SK-MEL-5 (cell line): ENCODE data around the gene IGDCC3. TPM values are rescaled to one million over a fixed set of nuclear protein-coding genes. Genes with fewer than 3 reads are reported as not detected.

Experiments used
- DNase-seq: peaks from one replicate; pipeline ENCODE4 v3.0.0-alpha.2; 2016; ENCODE audit warnings: low read depth, low spot score
- in situ Hi-C: cut with HindIII; loops from 2 replicates; pipeline ENCODE4 v1.10.0; 2016; ENCODE audit warnings: low sequenced_read_pairs, high pct_unique_total_duplicates, low pct_unique_long_range_greater_than_20kb
- total RNA-seq: library from RNA; depleted of rRNA; stranded (reverse); fragments of >200 nt; shearing (Covaris generic); gene quantifications from 2 replicates; pipeline ENCODE4 v1.2.3, GENCODE V29; 2014

IGDCC3 gene
- total RNA-seq, 1 experiment from 2014 or later = 0.13 TPM

DNA sequence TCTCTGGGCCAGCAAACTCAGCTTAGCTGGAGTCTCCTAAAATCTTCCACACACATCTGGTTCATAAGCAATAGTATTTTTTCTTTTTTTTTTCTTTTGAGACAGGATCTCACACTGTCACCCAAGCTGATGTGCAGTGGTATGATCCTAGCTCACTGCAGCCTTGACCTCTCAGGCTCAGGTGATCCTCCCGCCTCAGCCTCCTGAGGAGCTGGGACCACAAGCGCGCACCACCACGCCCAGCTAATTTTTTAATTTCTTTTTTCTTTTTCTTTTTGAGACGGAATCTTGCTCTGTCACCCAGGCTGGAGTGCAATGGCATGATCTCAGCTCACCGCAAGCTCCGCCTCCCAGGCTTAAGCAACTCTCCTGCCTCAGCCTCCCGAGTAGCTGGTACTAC is 39.0 kb downstream of the IGDCC3 start:
- in situ Hi-C loops = no loop called here
- no peak for DNase-seq

DNA sequence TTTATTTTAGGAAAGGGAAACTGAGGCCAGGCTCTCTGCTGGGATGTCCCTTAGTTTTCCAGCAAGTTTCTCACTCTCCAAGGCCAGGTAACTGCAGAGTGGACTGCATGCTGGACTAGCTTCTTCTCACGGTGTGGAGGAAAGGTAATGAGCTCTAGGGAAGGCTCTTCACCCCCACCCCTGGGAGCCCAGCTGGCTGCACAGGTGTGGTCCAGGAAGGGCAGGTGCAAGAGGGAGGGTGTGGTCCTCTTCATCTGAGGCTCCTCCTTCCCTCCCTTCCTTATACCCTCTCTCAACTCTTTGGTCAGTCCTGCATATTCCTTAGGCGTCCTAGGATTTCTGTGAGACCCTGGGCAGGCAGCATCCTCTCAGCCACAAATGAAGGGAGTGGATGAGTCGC is 39.4 kb downstream of the IGDCC3 start:
- in situ Hi-C loops = no loop called here
- no peak for DNase-seq

DNA sequence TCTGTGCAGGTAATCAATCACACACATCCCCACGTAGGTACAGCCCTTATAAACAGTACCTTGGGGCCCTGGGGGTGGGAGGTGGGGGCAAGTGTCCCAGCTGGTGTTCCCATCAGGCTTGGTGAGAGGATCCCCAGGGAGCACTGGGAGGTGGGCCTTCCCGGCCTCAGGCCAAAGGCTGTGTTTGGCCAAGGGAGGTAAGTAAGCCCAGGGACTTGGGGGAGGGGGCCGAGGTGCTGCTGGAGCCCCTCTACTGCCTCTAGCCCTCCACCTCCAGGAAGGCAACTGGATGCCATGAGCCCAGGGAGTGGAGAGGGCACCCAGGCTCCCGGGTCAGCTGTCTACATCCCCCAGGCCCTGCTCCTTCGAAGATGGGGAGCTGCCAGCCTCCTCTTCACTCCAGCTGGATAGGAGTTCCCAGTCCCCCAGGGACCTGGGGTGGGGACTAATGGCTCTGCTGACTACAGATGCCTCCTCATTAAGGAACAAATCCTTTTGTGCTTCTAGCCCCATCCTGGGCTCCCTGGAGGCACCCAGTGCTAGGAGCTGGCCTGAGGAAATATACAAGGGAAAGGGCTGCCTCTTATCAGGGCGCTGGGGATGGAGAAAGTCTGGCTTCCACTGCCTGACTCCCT is 40.2 kb downstream of the IGDCC3 start:
- no peak for DNase-seq
- in situ Hi-C loops = no loop called here

DNA sequence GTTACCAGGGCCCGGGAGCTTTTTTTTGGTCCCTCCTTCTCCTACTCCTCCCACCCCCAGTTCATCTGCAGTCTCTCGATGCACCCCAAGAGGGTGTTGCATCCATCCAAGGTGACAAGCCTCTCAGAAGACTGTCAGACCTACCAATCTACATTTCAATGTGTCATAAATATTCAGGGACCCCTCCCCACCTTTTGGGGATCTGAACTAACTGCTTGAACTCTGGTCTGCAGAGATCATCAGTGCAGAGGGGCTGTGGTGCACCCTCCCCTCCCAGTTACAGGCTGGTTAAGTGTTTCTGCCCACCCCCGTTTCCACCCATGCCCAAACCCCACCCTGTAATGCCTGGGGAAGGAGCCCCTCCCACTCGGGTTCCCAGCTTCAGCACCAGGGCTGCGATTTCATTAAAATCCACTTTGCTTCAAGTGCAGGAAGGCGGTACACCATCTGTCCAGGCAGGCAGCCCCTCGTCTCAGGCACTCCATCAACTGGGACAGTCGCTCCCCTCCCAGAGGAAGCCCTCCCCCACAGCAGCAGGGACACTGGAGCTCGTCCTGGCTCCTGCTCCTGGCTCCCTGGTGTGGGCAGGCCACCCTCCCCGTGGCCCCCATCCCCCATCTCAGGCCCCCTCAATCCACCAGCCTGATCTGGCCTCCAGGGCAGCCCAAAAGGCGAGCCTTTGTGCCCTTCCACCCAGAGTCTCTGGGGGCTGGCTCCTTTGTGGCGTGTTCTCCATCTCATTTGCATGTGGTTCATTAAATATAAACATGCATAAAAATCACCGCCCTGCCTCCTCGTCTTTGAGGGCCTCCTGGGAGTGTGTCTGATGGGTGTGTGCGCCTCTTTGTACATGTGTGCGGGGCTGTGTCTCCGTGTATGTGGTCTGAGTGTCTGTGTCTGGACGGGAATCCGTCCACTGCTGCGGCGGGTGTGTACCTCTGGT is 41.0 kb downstream of the IGDCC3 start:
- in situ Hi-C loops = no loop called here
- no peak for DNase-seq

DNA sequence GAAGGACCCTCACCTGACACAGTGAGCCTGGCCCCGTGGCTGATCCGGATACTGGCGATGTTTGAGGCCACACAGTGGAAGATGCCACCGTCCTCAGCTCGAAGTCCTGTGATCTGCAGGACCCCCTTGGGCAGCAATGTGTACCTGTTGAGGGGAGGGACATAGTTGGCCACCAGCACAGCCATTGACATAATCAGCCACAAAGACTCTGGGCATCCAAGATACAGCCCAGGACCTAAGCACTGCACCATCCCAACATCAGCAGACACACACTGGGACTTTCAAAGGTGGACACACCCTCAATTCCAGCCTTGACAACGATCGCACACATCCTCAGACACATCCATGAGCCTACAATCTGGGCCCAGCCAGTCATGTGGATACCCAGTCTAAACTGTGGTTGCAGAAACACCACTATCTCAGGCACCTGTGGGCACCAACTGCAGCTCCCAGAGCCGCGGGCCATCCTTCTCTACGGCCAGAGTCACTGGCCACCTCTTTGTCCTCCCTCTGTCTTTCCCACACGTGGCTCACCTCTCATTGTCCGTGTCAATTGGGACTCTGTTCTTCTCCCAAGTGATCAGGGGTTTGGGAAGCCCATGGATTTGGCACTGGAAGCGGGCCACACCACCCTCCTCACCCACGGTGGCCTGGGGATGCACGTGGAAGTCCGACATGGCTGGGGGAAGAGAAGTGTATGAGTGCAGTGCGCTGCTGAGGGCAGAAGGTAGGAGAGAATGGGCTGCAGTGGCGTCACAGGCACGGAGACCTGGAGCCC is 42.3 kb downstream of the IGDCC3 start:
- no peak for DNase-seq
- in situ Hi-C loops = no loop called here

DNA sequence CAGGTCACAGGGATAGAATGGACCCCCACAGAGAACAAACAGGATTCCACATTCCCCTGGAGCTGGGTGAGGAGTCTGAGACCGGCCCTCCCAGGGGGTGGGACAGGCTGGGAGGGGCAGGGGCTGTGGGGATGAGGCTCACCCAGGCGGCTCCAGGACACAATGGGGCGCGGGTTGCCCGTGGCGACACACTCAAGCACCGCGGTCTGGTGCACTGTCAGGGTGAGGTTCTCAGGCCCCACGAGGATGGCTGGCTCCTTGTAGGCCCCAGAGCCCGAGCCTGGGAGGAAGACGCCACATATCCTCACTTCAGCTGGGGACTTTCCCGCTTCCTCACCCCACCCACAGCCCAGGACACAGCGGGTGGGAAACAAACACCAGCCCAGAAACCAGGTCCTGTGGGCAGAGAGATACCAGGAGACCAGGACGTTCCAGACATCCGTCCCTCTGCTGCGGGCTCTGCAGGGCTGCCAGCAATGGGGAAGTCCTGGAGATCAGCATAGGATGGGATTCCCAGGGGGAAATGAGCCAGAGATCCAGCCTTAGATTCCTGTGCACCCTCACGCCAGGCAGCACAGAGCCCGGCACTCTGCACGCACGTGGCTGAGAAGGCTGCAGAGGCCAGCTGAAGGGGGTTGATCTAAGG is 43.1 kb downstream of the IGDCC3 start:
- DNase-seq = no peak
- in situ Hi-C loops = no loop called here

DNA sequence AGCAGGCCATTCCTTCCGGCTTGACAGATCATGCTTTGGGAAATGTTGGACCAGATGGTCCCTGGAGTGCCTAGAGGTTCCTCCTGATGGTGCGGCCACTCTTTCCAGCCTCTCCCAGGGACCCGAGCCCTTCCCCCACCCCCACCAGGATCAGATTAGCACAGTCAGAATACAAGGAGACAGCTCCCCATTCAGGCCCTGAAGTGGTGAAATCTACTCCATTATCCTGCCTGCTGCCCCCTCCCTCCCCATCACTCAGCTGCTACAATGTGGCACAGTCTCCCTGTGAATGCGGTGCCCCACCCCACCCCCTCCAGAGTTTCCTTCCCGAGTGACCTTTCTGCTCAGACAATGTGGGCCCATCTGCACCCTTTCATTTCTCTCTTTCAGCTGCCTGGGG is 43.9 kb downstream of the IGDCC3 start:
- DNase-seq = no peak
- in situ Hi-C loops = no loop called here

DNA sequence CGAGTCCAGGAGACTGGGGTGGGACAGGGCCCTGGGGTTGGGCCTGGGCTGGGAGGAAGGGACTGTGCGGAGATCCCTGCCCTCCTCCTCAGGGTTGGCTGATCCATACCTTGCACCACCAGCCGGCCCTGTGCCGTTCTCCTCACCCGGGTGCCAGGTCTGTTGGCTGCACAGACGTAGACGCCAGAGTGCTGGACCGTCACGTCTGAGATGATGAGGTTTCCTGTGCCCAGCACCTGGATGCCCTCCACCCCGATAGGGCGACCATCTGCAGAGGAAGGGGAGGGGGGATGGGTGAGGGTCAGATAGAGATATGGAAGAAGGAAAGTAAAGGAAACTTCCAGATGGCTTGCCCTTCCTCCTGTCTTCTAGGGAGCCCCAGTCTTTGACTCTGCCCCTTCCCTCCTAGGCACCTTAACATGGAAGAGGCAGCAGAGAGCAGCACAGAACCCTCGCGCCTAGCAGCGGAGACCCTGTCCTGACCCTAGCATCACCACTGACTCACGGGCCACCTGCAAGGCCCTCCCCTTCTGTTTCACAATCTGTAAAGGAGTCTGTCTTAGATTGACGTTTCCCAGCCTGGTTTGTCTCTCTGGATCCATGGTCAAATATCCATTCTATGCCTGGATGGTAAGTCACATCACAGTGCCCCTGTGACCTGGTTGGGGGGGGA is 44.5 kb downstream of the IGDCC3 start:
- in situ Hi-C loops = no loop called here
- DNase-seq = no peak

DNA sequence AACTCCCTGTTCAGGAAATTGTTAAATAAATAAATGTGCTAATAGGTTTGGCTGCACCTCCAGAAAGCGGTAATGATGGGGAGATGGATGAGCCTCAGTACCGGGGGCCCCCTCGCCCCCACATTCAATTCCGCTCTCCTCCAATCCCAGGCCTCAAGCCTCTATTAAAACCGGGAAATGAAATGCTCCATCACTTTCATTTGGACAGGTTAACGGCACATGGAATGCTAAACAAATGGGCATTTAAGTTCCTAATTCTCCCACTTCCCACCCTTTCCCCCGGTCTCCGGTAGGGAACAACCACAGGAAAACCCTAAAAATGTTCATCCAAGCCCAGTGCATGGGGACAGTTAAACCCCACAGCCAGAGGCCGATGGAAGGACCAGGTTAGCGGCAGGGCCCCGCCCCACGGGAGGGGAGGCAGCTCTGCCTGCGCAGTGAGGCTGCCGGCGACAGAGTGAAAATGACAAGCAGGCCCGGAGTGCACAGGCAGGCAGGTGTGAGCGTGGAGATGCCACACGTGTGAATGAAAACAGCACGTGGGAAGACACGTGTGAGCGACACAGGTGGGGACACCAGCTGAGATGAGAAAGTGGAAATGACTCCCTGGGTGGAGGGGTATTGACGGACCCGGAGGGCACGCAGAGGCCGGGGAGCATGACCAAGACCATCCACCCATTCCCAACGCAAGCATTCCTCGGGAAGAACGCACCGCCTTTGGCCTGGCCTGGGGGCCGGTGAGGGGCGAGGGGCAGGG is 45.2 kb downstream of the IGDCC3 start:
- in situ Hi-C loops = no loop called here
- no peak for DNase-seq

DNA sequence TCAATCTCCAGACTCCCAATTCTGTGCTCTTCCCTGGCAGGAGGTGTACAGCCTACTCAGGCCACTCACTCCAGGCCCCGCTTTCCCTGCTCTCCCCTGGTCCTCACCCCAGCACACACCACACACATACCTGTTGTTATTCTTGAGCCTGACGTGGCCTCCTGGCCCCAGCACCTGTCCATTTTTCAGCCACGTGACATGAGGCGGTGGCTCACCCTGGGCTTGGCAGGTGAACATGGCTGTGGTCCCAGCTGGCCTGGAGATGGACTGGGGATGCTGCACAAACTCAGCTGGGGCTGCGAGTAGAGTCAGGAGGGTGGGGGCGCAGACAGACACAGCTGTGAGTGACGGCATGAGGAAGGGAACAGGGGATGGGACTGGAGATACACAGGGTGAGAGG is 46.0 kb downstream of the IGDCC3 start:
- in situ Hi-C loops = no loop called here

DNA sequence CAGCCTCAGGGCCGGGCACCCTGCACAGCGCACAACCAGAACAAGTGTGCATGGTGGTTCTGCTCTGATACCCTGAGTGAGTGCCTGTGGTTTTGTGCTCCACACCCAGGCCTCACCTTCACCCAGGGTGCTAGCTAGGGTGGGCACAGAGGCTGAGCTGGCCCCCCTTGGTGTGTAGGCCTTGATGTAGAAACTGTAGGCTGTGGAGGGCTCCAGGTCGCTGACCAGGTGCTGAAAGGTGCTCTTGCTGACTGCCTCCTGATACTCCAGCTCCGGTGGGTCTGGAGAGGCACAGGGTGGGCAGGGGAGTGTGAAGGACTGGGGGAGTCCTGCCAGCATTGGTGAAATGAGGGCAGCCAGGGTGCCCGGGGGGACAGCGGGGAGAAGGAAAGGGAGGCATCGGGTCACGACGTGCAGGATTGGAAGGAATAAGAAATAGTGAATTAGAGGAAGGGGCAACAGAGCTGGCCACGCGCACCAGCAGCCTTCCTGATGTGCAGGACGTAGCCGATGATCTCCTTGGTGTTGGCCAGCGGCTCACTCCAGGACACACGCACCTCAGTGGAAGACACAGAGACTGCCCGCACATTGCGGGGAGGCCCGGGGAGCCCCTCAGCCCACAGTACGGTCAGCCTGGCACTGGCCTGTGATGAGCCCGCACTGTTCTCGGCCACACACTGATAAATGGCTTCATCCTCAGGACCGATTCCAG is 46.7 kb downstream of the IGDCC3 start:
- DNase-seq = no peak
- in situ Hi-C loops = no loop called here

More for the DNA sequence above, 46.0 kb downstream of the IGDCC3 start:
- DNase-seq = no peak

DNA sequence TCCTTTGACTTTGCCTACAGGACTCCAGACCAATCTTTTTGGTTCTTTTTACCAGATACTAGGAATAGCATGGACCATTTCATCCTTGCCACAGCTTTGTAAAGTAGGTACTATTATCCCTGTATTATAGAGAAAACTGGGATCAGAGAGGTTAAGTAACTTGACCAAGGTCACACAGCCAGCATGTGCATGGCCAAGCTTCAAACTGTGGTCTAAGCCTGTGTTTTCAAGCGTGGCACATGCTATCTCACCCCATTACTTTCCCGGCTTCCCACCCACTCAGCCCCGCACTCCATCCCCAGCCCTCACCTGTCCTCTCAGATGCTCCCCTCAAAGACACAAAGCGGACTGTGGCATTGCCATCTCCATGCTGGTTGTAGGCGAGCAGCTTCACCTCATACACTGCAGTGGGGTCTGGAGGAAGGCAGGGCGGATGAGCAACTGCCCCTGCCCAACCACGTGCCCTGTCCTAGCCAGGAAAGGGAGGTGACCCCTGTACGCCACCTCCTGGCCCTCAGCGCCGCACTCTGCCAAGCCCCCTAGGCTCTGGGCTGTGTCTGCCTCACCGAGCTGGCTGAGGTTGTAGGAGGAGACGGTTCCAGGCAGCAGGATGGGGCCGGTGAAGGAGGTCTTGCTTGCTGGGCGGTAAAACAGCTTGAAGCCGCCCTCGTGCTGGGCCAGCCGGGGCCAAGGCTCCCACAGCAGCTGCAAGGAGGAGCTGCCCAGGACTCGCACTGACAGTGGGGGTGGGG is 47.6 kb downstream of the IGDCC3 start:
- no peak for DNase-seq
- in situ Hi-C loops = no loop called here

DNA sequence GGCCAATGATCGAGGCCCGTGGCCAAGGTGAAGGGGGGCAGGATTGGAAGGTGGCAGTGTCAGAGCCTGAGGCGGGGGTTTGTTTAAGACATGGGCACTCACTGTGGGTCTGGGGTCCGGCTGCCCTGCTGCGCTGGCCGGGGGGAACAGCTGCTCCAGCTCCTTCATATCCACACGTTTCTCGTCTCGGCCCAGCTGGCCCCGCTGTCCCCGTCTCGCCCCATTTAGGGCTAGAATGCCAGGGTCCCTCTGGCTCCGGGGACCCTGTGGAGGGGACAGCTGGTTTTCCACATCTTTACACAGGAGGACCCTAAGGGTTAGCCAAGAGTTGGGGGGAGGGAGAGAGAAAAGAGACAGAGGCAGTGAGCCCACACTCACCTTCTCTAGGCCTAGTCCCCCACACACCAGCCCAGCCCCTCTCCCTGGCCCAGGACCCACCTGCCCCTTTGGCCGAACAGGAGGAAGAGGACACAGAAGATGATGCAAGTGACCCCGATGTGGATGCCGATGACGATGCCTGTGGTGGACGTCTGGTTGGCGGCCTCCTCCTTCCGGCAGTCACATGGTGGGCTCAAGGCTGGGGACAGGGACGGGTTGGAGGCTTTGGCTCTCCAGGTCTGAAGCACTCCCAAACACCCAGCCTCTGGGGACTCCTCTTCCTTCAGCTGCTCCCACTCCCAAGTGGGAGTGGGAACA is 48.4 kb downstream of the IGDCC3 start:
- in situ Hi-C loops = no loop called here
- no peak for DNase-seq

DNA sequence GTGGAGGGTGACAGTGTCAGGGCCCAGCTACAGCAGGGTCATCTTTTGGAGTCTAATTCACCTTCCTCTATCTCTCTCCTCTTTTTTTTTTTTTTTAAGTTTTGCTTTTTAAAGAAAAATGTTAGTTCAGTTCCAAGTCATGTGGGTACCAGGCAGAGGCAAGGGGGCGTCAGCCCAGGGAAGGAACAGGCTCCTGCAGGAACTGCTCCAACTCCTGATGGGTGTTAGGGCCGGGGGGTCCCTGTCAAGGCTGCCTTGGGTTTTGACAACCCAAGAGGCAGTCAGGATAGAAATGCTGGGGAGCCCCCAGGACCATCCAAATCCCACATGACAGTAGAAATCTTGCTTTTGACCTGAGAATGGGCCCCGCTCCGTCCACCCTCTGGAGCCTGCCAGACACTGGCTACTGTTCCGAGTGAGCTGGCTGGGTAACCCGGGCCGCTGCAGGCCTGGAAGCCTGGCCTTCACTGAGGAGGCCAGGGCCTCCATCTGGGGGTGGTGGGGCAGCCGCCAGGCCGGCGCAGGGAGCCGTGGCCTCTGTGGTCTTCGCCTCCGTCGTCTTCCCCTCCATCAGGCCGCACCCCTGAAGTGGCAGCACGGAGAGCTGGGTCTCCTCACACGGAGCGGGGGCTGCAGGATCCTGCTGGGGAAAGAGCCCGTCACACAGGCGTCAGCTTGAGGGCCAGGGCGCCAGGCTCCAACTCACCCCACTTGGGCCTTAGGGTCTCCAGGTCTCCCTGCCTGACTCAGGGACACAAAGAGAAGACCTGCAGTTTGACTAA is 49.1 kb downstream of the IGDCC3 start:
- in situ Hi-C loops = no loop called here
- no peak for DNase-seq
